Measurements from ENCODE around the gene CASQ2. TPM values are rescaled to one million over a fixed set of nuclear protein-coding genes. Genes with fewer than 3 reads are reported as not detected.

The CASQ2 gene
- total and polyA plus RNA-seq, 10 of the 15 experiments (the other 5 are each of a cell fraction or from before 2014, with no cell fraction given) = not detected

GRCh38 chr1:115680730-115681111 is 87.8 kb downstream of the CASQ2 start:
- CTCF ChIA-PET = no interaction called here
- no peak for TF ChIP-seq KDM1A (IDR thresholded peaks at IDR 0.05; ENCODE audit: borderline replicate concordance)
- WGBS (ENCODE audit: insufficient coverage, insufficient replicate concordance, low lambda C conversion rate, missing lambda C conversion rate) = 100% methylated on average over 5 of the region's 5 CpGs
- RAD21 ChIA-PET (ENCODE audit: unreplicated experiment) = no interaction called here
- Histone ChIP-seq H3K27me3 (replicated peaks in 1 of 2; ENCODE audit: control insufficient read depth in 2 of 2, insufficient read depth in 2 of 2, low read length in 1 of 2) (no peaks in the 10 kb centered on the region), H3K79me2 (ENCODE audit: control insufficient read depth, insufficient read depth, low read length) (no peaks in the 10 kb centered on the region), H3K4me3 (no peak overlapping the region), H3K9ac (ENCODE audit: control insufficient read depth, insufficient read depth, low read length) (no peak overlapping the region), H2AFZ (ENCODE audit: control insufficient read depth, low read depth, low read length) (no peak overlapping the region), H3K27ac (ENCODE audit: control insufficient read depth, insufficient read depth) (no peak overlapping the region), H3K4me1 (ENCODE audit: control insufficient read depth, insufficient read depth, low read length) (peaks cover 16% of the 10 kb centered on the region), H4K20me1 (ENCODE audit: control insufficient read depth, insufficient read depth) (no peaks in the 10 kb centered on the region), H3K4me2 (ENCODE audit: control insufficient read depth, insufficient read depth) (no peak overlapping the region), H3K9me3 (replicated peaks; ENCODE audit: control insufficient read depth, insufficient read depth, low read length) (no peaks in the 10 kb centered on the region), H3K36me3 (ENCODE audit: control insufficient read depth in 2 of 2, insufficient read depth in 2 of 2, low read length in 1 of 2) (peaks cover 3 to 13% of the 10 kb centered on the region in 2 experiments; a peak in 3 of 4 replicates)
- in situ Hi-C loops (cut with MboI) = no loop called here
- POLR2A ChIA-PET = no interaction called here
- no peak for ATAC-seq
- SMC1A ChIA-PET (ENCODE audit: uncharacterized antibody, unreplicated experiment) = no interaction called here
- no TSS peak for BruUV-seq (replicated peaks)
- intact Hi-C loops (cut with micrococcal nuclease; ENCODE audit: unreplicated experiment) = no loop called here
- no peak for FAIRE-seq
- DNase-seq (ENCODE audit: low read depth, low spot score) = no peak

- H3K27ac ChIP-seq (ENCODE audit: control insufficient read depth, insufficient read depth) = no peak overlapping the region
- in situ Hi-C loops (cut with MboI) (no loop called here), intact Hi-C loops (cut with micrococcal nuclease; ENCODE audit: unreplicated experiment) (no loop called here)
- RAD21 ChIA-PET (ENCODE audit: unreplicated experiment) = no interaction called here
- CTCF ChIA-PET = interaction anchor here (0.6 kb wide), 1 partner anchor 27 kb away, joined by 5 read pairs; no protein-coding TSS in a partner anchor
- no peak overlapping the region for H2AFZ ChIP-seq (ENCODE audit: control insufficient read depth, low read depth, low read length)
- FAIRE-seq = no peak
- whole genome bisulfite sequencing (ENCODE audit: insufficient coverage, insufficient replicate concordance, low lambda C conversion rate, missing lambda C conversion rate) = 45% methylated on average over 8 of the region's 8 CpGs
- ATAC-seq = peak; percentile 22; the same call in 2 of the 3 replicates
- no peaks in the 10 kb centered on the region for H3K27me3 ChIP-seq (replicated peaks in 1 of 2; ENCODE audit: control insufficient read depth in 2 of 2, insufficient read depth in 2 of 2, low read length in 1 of 2)
- no peak for DNase-seq (ENCODE audit: low read depth, low spot score)
- POLR2A ChIA-PET = no interaction called here
- TF ChIP-seq ZNF24 (IDR thresholded peaks at IDR 0.05) (no peak), IRF5 (IDR thresholded peaks at IDR 0.05; ENCODE audit: borderline replicate concordance) (no peak), CBFB (IDR thresholded peaks at IDR 0.05; ENCODE audit: low read depth) (no peak), ZNF217 (IDR thresholded peaks at IDR 0.05) (no peak), NFYB (IDR thresholded peaks at IDR 0.05; ENCODE audit: insufficient read depth, low read depth, low read length) (no peak), TAF1 (IDR thresholded peaks at IDR 0.05; ENCODE audit: borderline replicate concordance, low read depth, low read length) (no peak), BRCA1 (IDR thresholded peaks at IDR 0.05; ENCODE audit: low read depth, low read length) (no peak), E4F1 (IDR thresholded peaks at IDR 0.05; ENCODE audit: borderline replicate concordance, partially characterized antibody) (no peak), POLR2AphosphoS5 (IDR thresholded peaks at IDR 0.05; ENCODE audit: low read length) (no peak), EGR1 (IDR thresholded peaks at IDR 0.05; ENCODE audit: borderline replicate concordance in 1 of 2, low read depth in 2 of 2, low read length in 2 of 2) (no peak), ZNF274 (IDR thresholded peaks at IDR 0.05; ENCODE audit: insufficient read depth, insufficient read length) (no peak), NBN (IDR thresholded peaks at IDR 0.05) (no peak), RFX5 (IDR thresholded peaks at IDR 0.05; ENCODE audit: low read depth, low read length) (no peak), POU2F2 (IDR thresholded peaks at IDR 0.05; ENCODE audit: borderline replicate concordance, low read depth, low read length) (no peak), CHD4 (IDR thresholded peaks at IDR 0.05) (no peak), SP1 (IDR thresholded peaks at IDR 0.05; ENCODE audit: low read depth, low read length) (no peak)
- no peak overlapping the region for H3K4me2 ChIP-seq (ENCODE audit: control insufficient read depth, insufficient read depth)
- no peaks in the 10 kb centered on the region for H3K79me2 ChIP-seq (ENCODE audit: control insufficient read depth, insufficient read depth, low read length)
- H3K9me3 ChIP-seq (replicated peaks; ENCODE audit: control insufficient read depth, insufficient read depth, low read length) = no peaks in the 10 kb centered on the region
- H3K4me1 ChIP-seq (ENCODE audit: control insufficient read depth, insufficient read depth, low read length) = peaks cover 16% of the 10 kb centered on the region
- no TSS peak for BruUV-seq (replicated peaks)
- H4K20me1 ChIP-seq (ENCODE audit: control insufficient read depth, insufficient read depth) = no peaks in the 10 kb centered on the region
- H3K36me3 ChIP-seq (ENCODE audit: control insufficient read depth in 2 of 2, insufficient read depth in 2 of 2, low read length in 1 of 2) = peaks cover 0 to 3% of the 10 kb centered on the region in 2 experiments; a peak in 2 of 4 replicates
- H3K9ac ChIP-seq (ENCODE audit: control insufficient read depth, insufficient read depth, low read length) = no peak overlapping the region
- SMC1A ChIA-PET (ENCODE audit: uncharacterized antibody, unreplicated experiment) = no interaction called here
- H3K4me3 ChIP-seq = no peak overlapping the region
These were observed 89.3 kb downstream of the CASQ2 start for GRCh38 chr1:115679141-115679611.
